COLO668 (cell line): ENCODE data around the gene PDE4D.
A peak's percentile ranks its signal among the peaks of the same experiment; 100 is the strongest.

ENCODE experiments used
- DNase-seq: peaks from one replicate; lab custom pipeline; 2025; ENCODE audit not compliant: unreplicated experiment; lab: John Stamatoyannopoulos, UW

The PDE4D gene

GRCh38 chr5:59746241-59746765 lies 147.2 kb downstream of the PDE4D start:
- no peak for DNase-seq

GRCh38 chr5:59745415-59745863 lies 148.1 kb downstream of the PDE4D start:
- no peak for DNase-seq

DNA sequence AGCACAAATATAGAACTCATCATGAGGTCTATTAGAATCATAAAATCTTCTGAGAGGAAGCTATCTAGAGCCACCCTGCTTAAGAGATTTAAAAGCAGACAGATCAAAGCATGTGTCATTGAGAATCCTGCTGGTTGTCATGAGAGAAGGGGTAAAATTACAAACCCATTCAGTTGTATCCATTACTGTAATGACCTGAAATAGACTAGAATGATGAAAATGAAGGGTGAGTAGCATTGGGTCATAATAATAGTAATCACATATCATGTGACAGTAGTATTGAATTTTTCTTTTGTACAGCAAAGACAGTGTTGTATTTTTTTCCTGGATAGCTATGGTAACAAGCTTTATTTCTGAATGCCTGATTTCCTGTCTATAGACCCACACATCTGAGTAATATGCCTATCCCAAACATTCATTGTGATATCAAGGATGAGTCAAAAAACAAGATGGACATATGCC lies 149.0 kb downstream of the PDE4D start:
- no peak for DNase-seq

DNA sequence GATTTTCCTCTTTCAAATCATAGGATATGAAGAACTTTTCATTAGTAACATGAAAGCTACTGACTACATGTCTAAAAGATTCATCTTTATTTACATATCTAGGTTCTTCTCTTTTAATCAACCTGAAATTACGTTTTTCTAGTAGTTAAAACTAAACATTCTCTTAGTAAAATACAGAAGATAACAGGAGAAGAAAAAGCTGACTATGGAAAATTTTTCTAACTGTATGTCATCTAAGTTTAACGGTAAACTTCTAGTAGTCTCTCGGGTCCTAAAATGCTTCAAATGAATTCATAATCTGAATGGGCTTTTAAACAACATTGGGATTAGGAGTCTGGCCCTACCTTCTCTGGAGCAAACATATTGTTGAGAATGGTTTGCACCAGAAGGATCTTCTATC lies 151.9 kb downstream of the PDE4D start:
- no peak for DNase-seq

- no peak for DNase-seq
Measured at GRCh38 chr5:59738024-59738423, 155.5 kb downstream of the PDE4D start.

DNA sequence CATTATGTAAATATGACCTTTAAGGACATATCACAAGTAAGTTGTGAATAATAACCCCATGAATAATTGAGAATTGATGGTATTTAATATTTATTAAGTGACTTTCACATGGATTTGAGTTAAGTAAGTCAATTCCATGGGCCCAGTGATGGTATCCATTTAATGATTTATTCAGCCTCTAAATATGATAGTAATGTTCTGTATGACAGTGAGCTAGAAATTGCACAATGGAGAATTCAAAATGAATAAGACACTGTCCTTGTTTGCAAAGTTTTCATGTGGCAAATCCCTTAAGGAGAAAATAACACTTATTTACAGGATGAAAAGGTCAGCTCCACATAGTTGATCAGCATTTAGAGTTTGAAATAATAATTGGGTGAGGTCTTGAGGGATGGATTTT lies 160.7 kb downstream of the PDE4D start:
- no peak for DNase-seq

GRCh38 chr5:59732301-59732700 lies 161.2 kb downstream of the PDE4D start:
- no peak for DNase-seq

DNA sequence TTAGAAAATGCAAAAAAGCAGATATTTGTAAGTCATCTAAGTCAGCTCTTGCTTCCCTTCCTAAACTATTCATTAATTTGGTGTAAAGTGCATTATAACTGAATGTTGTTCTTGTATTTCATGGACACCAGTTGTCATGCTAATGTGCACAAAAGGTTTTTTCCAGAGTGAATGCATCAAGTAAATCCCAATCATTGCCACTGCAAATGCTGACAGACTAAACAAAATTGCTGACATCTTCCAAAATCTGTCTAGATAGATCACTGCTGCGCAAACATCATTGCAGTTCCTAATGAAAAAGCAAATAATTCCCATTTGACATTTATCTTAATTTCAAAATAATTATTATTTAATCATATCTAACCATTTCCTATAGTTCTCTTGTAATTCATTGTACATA lies 161.7 kb downstream of the PDE4D start:
- DNase-seq, result no peak

DNA sequence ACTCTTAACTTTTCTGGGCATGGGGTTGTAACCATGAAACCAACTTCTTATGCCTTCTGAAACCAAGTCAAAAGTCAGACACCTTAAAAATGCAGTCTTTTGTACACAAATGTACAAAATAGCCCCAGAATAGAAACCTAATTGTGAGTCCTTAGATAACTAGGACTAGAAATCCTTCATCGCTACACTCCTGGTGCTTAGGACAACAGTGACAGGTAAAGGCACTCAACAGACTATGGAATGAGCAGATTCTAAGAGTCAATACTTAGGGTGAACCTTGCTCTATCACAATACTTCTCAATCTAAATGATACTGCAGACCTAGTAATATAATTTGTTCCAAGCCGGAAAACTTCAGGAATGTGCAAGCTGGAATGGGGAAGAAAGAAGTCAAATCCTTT lies 163.7 kb downstream of the PDE4D start:
- no peak for DNase-seq

DNA sequence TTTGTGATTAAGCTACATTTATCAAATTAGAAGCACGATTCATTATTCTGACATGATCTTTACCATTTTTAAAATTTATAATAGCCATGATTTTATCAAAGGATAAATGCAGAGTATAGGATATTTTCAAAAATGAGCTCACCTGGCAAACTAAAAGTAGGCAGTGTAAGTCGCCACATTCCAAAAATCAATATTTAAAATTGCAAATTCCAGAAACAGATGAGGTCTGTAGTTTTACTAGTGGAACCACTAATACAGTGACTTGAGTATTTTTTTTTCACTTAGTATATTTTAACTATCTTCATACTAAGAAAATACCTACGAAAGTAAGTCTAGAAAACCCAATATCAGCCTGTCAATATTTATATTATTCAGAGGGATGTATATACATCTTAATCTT lies 164.2 kb downstream of the PDE4D start:
- DNase-seq, result no peak

DNA sequence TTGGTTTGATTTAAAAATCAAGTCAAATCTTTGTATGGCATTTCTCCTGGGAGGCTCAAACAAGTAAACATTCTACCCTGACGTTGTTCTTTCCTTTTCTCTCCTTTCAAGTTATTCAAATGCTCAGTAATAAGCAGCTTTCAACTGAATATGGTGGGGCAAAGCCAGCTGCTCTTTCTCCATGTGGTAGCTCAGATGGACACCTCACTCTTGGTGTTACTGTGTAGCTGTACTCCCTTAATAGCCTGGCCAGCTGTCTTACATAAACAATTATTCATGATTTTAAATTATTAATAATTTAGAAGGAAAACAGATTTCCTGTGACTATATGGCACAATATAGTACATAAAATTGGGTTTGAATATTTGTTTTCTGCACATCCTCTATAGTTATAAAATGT lies 165.2 kb downstream of the PDE4D start:
- no peak for DNase-seq

DNA sequence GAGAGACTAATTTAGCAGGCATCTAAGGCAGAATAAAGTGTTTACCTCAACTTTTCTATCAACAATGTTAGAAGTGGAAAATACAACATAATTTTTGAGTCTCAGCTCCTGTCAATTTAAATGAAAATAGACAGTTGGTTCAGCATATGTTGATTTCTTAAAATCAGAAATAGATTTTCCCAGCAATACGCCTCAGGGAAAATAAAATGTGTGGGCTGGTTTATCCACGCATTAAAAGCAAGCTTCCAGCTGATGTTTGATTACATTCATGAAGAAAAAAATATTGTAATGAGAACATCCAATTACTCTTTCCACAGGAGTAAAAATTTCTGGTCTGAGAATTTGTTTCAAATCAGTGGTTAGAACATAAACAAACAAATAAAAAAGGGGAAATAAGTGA lies 166.3 kb downstream of the PDE4D start:
- DNase-seq, result no peak

GRCh38 chr5:59725392-59725767 lies 168.1 kb downstream of the PDE4D start:
- no peak for DNase-seq

GRCh38 chr5:59724482-59725391 lies 168.8 kb downstream of the PDE4D start:
- DNase-seq, result peak; percentile 15

GRCh38 chr5:59722874-59723273 lies 170.7 kb downstream of the PDE4D start:
- DNase-seq, result no peak

DNA sequence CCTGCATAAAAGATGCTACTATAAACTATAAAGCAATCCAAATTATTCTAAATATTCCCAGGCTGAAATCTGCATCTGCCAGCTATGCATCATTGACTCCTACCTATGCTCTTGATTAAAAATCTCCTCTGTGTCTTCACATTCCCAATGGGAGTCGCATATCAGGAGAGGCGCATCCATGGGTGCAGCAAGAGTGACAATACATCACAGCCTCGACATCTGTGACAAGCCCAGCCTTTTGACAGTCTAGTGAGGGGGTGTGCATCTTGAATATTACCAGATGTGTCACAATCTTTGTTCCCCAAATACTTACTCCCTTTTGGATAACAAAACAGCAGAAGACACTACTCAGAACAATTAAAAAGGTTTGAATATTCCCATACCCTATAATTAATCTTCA lies 171.8 kb downstream of the PDE4D start:
- DNase-seq, result no peak

- DNase-seq, result no peak
Measured at GRCh38 chr5:59720063-59720462, 173.5 kb downstream of the PDE4D start.

DNA sequence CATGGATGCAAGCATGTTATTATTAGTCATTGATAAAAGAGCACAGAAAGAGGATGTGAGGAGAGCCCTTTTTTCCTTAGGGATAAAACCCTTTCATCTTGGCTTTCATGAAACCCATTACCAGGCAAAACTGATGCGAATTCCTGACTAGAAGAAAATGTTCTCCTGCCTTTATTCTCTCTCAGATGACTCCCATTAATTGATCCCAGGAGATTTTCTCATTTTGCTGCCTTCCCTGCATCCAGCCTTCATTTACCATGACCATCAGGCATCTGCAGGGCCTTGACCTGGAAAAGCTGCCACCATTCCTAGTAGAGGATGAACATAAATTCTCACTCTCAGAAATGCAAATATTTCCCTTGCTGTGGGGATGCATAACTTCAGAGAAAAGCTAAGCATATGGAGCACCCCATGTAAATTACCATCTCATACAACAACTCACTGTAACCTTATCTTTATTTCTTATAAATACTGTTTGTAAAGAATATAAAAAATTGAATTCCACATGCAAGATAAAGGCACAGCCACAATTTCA lies 176.5 kb downstream of the PDE4D start:
- no peak for DNase-seq

DNA sequence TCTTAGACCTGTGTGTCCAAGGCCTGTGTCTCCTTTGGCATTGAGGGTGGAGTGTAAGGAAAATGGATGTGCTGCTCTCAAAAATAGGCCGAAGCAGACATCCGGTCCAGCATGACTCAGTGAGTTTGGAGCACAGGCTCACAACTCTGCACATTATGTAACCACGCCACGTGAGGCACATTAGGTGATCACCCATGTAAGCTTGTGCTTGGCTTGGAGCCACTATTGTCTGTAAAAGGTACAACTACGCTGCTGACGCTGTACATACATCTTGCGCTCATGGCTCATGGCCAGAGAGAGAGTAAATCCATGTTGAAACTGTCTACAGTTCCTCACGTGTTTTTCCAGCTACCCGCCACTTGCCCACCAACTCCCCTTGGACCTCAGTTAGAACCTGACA lies 177.5 kb downstream of the PDE4D start:
- no peak for DNase-seq

- DNase-seq, result no peak
Measured at GRCh38 chr5:59715228-59715627, 178.3 kb downstream of the PDE4D start.

DNA sequence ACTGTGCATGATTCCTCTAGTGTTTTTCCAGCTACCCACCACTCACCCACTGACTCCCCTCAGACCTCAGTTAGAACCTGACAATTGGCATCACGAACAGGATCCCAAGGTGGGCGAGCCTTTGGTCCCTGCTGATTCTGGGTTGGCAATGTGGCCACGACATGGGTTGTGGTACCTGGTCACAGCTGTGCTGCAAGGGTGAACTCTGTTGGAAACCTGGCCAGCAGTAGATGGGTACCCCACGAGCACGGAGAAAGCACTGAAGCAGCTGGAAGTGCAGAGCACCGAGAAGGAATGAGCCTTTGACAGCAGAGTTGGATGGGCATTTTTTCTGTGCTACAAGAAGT lies 180.1 kb downstream of the PDE4D start:
- no peak for DNase-seq

DNA sequence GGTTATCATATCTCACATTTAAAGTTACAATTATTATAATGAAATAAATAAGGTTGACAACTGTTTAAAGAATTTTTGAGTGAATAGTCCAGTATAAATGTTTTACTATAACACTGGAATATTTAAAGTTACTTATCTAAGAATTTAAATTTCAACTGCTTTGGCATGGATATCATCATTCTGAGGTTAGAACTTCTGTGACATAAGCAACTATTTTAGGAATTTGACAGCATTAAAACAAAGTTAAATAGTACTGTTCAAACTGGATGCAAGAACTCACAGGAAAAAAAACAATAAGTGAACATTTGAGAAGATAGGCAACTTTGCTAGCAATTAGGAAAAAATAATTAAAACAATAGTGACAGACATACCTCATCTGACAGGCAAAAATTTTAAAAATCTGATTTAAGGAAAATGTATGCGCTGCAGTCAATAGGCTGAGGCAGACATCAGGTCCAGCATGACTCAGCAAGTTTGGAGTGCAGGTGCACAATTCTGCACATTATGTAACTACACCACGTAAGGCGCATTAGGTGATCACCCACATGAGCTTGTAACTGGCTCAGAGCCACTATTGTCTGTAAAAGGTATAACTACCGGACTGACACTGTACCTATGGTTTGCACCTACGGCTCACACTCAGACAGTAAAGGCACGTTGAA lies 180.6 kb downstream of the PDE4D start:
- peak; percentile 10 for DNase-seq
